GM21528 (cell line): Measurements from ENCODE around the gene ZNRF4.

Experiments
- ATAC-seq: cut with Tn5 transposase; IDR thresholded peaks from one replicate; pipeline ENCODE4 v1.9.1; 2021; ENCODE audit warnings: mild to moderate bottlenecking, moderate library complexity; ENCODE audit not compliant: unreplicated experiment, low FRiP score

Gene ZNRF4

DNA sequence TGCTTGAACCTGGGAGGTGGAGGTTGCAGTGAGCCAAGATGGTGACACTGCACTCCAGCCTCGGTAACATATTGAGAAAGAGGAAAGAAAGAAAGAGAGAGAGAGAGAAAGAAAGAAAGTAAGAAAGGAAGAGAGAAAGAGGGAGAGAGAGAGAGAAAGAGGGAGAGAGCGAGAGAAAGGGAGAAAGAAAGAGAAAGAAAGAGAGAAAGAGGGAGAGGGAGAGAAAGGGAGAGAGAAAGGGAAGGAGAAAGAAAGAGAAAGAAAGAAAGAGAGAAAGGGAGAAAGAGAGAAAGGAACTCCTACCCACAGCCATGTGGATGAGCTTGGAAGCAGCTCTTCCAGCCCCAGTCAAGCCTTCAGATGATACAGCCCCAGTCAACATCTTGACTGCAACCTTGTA is 46.7 kb downstream of the ZNRF4 start:
- ATAC-seq = no peak

DNA sequence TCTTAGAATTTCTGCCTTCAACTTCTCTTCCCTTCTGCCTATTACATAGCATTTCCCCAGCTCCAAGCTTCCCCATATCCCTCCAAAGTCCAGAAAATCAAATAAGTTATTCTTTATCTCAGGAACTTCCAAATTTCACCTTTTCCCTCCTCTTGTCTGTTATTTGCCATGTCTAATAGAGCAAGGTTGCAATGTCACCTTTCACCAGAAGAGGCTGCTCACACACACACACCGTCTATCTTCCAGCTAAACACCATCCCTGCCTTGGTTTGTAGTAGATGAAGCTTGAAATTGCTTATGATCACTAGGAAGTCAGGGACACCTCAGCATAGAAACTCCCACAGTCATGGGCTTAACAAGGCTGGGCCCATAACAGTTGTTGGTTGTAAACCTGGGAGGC is 48.4 kb downstream of the ZNRF4 start:
- ATAC-seq = no peak

DNA sequence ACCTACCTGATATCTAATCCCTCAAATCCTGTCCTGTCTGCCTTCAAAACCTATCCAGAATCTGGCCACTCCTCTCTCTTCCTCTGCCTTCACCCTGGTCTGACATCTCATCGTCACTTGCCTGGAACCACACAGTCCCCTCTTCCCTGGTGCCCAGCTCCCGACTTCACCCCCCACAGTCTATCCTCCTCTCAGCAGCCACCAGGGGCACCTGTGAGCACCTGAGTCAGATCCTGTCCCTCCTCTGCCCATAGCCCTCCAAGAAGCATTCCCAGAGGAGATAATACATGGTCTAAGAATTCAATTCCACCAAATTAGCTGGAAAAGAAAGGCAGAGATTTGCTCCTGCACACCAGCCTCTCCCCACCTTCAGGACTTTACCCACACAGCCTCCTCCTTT is 48.9 kb downstream of the ZNRF4 start:
- ATAC-seq = no peak
